CD4-positive, alpha-beta memory T cell (primary cell): ENCODE measurements around the gene IFNA14. TPM values are rescaled to one million over a fixed set of nuclear protein-coding genes. Genes with fewer than 3 reads are reported as not detected.
A peak's percentile ranks its signal among the peaks of the same experiment; 100 is the strongest.
"Not testable (repeated sequence)": the region's sequence is repeated elsewhere in the genome, so short reads cannot be mapped to it uniquely, and the experiment has no call there.

Source experiments
- CTCF ChIA-PET: fragments of 350-600 bp; sonication (Branson Sonifier 250); formaldehyde crosslinking; loops from one replicate; lab custom pipeline; 2021; ENCODE audit warnings: inconsistent platforms; ENCODE audit not compliant: partially characterized antibody; lab: Charles Lee
- POLR2A ChIA-PET: fragments of 350-600 bp; sonication (Branson Sonifier 250); formaldehyde crosslinking; loops from one replicate; lab custom pipeline; 2021; ENCODE audit not compliant: partially characterized antibody; lab: Charles Lee
- DNase-seq, 5 donors: peaks; one replicate each; pipeline versions ENCODE4 v3.0.0 to v3.0.0-alpha.2; 2020 to 2022; ENCODE audit warnings: mixed read lengths in 1 of 5
- H3K27ac ChIP-seq: one replicate; pipeline ENCODE4 v1.7.0; 2013; ENCODE audit warnings: low read depth, low read length
- H3K27me3 ChIP-seq: 2 replicates; pipeline ENCODE4 v1.7.0; 2013; ENCODE audit warnings: mild to moderate bottlenecking, low read length, moderate library complexity; ENCODE audit not compliant: insufficient read depth
- H3K36me3 ChIP-seq: 2 replicates; pipeline ENCODE4 v1.7.0; 2013; ENCODE audit warnings: mild to moderate bottlenecking, low read length, moderate library complexity; ENCODE audit not compliant: insufficient read depth
- H3K4me1 ChIP-seq: 2 replicates; pipeline ENCODE4 v1.7.0; 2013; ENCODE audit warnings: mild to moderate bottlenecking, low read length, moderate library complexity; ENCODE audit not compliant: insufficient read depth
- H3K4me3 ChIP-seq, 2 donors: one replicate each; pipeline ENCODE4 v1.7.0; 2013; ENCODE audit warnings: low read length in 2 of 2, mild to moderate bottlenecking in 1 of 2
- H3K9me3 ChIP-seq, 2 donors: one replicate each; pipeline ENCODE4 v1.7.0; 2013; ENCODE audit warnings: low read length in 2 of 2, control low read depth in 1 of 2; ENCODE audit not compliant: control insufficient read depth in 1 of 2
- H3K27ac Mint-ChIP-seq, 7 donors: one replicate each; pipeline ENCODE4 v1.8.0; 2020 to 2021; ENCODE audit warnings: mixed read lengths in 7 of 7, mild to moderate bottlenecking in 6 of 7, inconsistent platforms in 3 of 7, moderate library complexity in 3 of 7
- H3K27me3 Mint-ChIP-seq, 2 donors: one replicate each; pipeline ENCODE4 v1.8.0; 2020 to 2021; ENCODE audit warnings: mixed read lengths in 2 of 2
- H3K36me3 Mint-ChIP-seq, 2 donors: one replicate each; pipeline ENCODE4 v1.8.0; 2020 to 2021; ENCODE audit warnings: mixed read lengths in 2 of 2, inconsistent platforms in 1 of 2, mild to moderate bottlenecking in 1 of 2
- H3K4me1 Mint-ChIP-seq, 4 donors: one replicate each; pipeline ENCODE4 v1.8.0; 2020 to 2021; ENCODE audit warnings: mixed read lengths in 4 of 4, mild to moderate bottlenecking in 1 of 4
- H3K4me3 Mint-ChIP-seq, 8 donors: one replicate each; pipeline ENCODE4 v1.8.0; 2020 to 2021; ENCODE audit warnings: mixed read lengths in 8 of 8, mild to moderate bottlenecking in 7 of 8, moderate library complexity in 6 of 8, inconsistent platforms in 3 of 8
- H3K9me3 Mint-ChIP-seq, 8 donors: one replicate each; pipeline ENCODE4 v1.8.0; 2020 to 2021; ENCODE audit warnings: mixed read lengths in 8 of 8, mild to moderate bottlenecking in 5 of 8, inconsistent platforms in 3 of 8, moderate library complexity in 1 of 8
- intact Hi-C: fragments of 100-400 bp; cut with micrococcal nuclease; formaldehyde crosslinking; loops from one replicate; pipeline ENCODE4 v1.15.1; 2023
- polyA plus RNA-seq, 2 donors: library from polyadenylated mRNA; unstranded; fragments of 300-500 nt; fragmentation: Illumina TruSeq; gene quantifications; one replicate each; pipeline ENCODE4 v1.2.3, GENCODE V29; 2021
- total RNA-seq, 2 experiments: library from RNA; stranded (reverse); gene quantifications; one replicate each; pipeline ENCODE4 v1.2.3, GENCODE V29; 2021

Gene IFNA14
- total and polyA plus RNA-seq, 4 experiments from 2014 or later = not detected

- Histone ChIP-seq H3K27me3 (no peaks in the 10 kb centered on the region), H3K27ac (no peak overlapping the region), H3K4me1 (no peaks in the 10 kb centered on the region), H3K9me3 (no peaks in the 10 kb centered on the region), H3K36me3 (no peaks in the 10 kb centered on the region), H3K4me3 (no peak overlapping the region)
- Mint-ChIP-seq H3K27me3 (peaks cover 5 to 15% of the 10 kb centered on the region in 2 donors), H3K4me3 (no peak overlapping the region), H3K36me3 (no peaks in the 10 kb centered on the region), H3K9me3 (peaks cover 0 to 4% (median 0%) of the 10 kb centered on the region in 8 donors), H3K27ac (no peak overlapping the region), H3K4me1 (no peaks in the 10 kb centered on the region)
- CTCF ChIA-PET = no interaction called here
- POLR2A ChIA-PET = no interaction called here
- DNase-seq = no peak
- intact Hi-C loops = no loop called here
These were observed 5.0 kb upstream of the IFNA14 start for GRCh38 chr9:21244836-21245235.

GRCh38 chr9:21236360-21236714, 3.5 kb downstream of the IFNA14 start:
- H3K9me3 Mint-ChIP-seq, H3K27me3 ChIP-seq, H3K4me3 ChIP-seq, H3K27ac ChIP-seq, POLR2A ChIA-PET, H3K9me3 ChIP-seq, H3K36me3 Mint-ChIP-seq, DNase-seq, H3K4me1 ChIP-seq, H3K36me3 ChIP-seq, H3K27me3 Mint-ChIP-seq: not testable (repeated sequence)
- intact Hi-C loops = loop anchor here (5.0 to 10.0 kb wide), 5 partner anchors 82 to 1216 kb away; no protein-coding TSS in a partner anchor
- peaks cover 4 to 12% (median 7%) of the 10 kb centered on the region in 4 donors for H3K4me1 Mint-ChIP-seq
- CTCF ChIA-PET = interaction anchor here (0.6 to 3.7 kb wide), 23 partner anchors 13 to 545 kb away, joined by 3 to 21 read pairs (median 4); partner anchors contain the start of gene IFNW1
- peak overlapping the region in 5 of 8 donors; percentile 57 to 78 (median 66) for H3K4me3 Mint-ChIP-seq
- H3K27ac Mint-ChIP-seq = peak overlapping the region in 1 of 7 donors; percentile 75

GRCh38 chr9:21235468-21236359, 4.1 kb downstream of the IFNA14 start:
- Mint-ChIP-seq H3K27ac (peak overlapping the region in 2 of 7 donors; percentile 6 to 75), H3K4me3 (peak overlapping the region in 7 of 8 donors; percentile 17 to 78 (median 57)), H3K4me1 (peaks cover 4 to 12% (median 7%) of the 10 kb centered on the region in 4 donors)
- not testable (repeated sequence) for H3K36me3 ChIP-seq, H3K9me3 Mint-ChIP-seq, H3K4me1 ChIP-seq, H3K27ac ChIP-seq, H3K27me3 Mint-ChIP-seq, H3K9me3 ChIP-seq, H3K4me3 ChIP-seq, H3K36me3 Mint-ChIP-seq, H3K27me3 ChIP-seq
- ChIA-PET CTCF (interaction anchor here (0.6 to 3.7 kb wide), 27 partner anchors 14 to 881 kb away, joined by 3 to 21 read pairs (median 4); partner anchors contain the start of gene IFNW1), POLR2A (interaction anchor here (0.7 kb wide), 1 partner anchor 160 kb away, joined by 3 read pairs; no protein-coding TSS in a partner anchor)
- intact Hi-C loops = loop anchor here (1.0 to 10.0 kb wide), 6 partner anchors 81 to 1217 kb away; no protein-coding TSS in a partner anchor
- peak in 4 of 5 donors; percentile 31 to 41 (median 37) for DNase-seq

GRCh38 chr9:21234153-21234687, 5.6 kb downstream of the IFNA14 start:
- ChIA-PET POLR2A (no interaction called here), CTCF (interaction anchor here (1.2 to 3.7 kb wide), 8 partner anchors 15 to 161 kb away, joined by 3 to 21 read pairs (median 8); no protein-coding TSS in a partner anchor)
- Mint-ChIP-seq H3K27ac (peak overlapping the region in 1 of 7 donors; percentile 11), H3K4me1 (peaks cover 4 to 12% (median 7%) of the 10 kb centered on the region in 4 donors), H3K27me3 (peaks cover 2 to 4% of the 10 kb centered on the region in 2 donors), H3K9me3 (no peaks in the 10 kb centered on the region), H3K4me3 (no peak overlapping the region), H3K36me3 (no peaks in the 10 kb centered on the region)
- Histone ChIP-seq H3K4me3 (no peak overlapping the region), H3K9me3 (no peaks in the 10 kb centered on the region), H3K27me3 (no peaks in the 10 kb centered on the region), H3K4me1 (peaks cover 5% of the 10 kb centered on the region), H3K27ac (no peak overlapping the region), H3K36me3 (no peaks in the 10 kb centered on the region)
- no peak for DNase-seq
- intact Hi-C loops = loop anchor here (10.0 kb wide), 2 partner anchors 79 to 471 kb away; no protein-coding TSS in a partner anchor

- Mint-ChIP-seq H3K36me3 (no peaks in the 10 kb centered on the region), H3K27me3 (peaks cover 2 to 4% of the 10 kb centered on the region in 2 donors), H3K4me3 (no peak overlapping the region), H3K4me1 (peaks cover 4 to 12% (median 7%) of the 10 kb centered on the region in 4 donors), H3K9me3 (no peaks in the 10 kb centered on the region), H3K27ac (peak overlapping the region in 1 of 7 donors; percentile 19)
- intact Hi-C loops = loop anchor here (10.0 kb wide), 2 partner anchors 78 to 472 kb away; no protein-coding TSS in a partner anchor
- Histone ChIP-seq H3K4me3 (no peak overlapping the region), H3K4me1 (peaks cover 5% of the 10 kb centered on the region), H3K9me3 (no peaks in the 10 kb centered on the region), H3K27ac (no peak overlapping the region), H3K36me3 (no peaks in the 10 kb centered on the region), H3K27me3 (no peaks in the 10 kb centered on the region)
- DNase-seq = no peak
- CTCF ChIA-PET = interaction anchor here (1.0 to 1.1 kb wide), 2 partner anchors 51 to 79 kb away, joined by 4 read pairs; no protein-coding TSS in a partner anchor
- POLR2A ChIA-PET = no interaction called here
These were observed 6.5 kb downstream of the IFNA14 start for GRCh38 chr9:21233258-21233657.

- DNase-seq = no peak
- H3K4me1 ChIP-seq = no peaks in the 10 kb centered on the region
- intact Hi-C loops = no loop called here
- Mint-ChIP-seq H3K4me1 (no peaks in the 10 kb centered on the region), H3K36me3 (no peaks in the 10 kb centered on the region), H3K27me3 (peaks cover 0 to 10% of the 10 kb centered on the region in 2 donors), H3K4me3 (no peak within 1 kb of the TSS), H3K9me3 (no peaks in the 10 kb centered on the region), H3K27ac (peak within 1 kb of the TSS in 1 of 7 donors; percentile 6)
- no peaks in the 10 kb centered on the region for H3K9me3 ChIP-seq
- ChIA-PET CTCF (no interaction called here), POLR2A (no interaction called here)
- H3K27ac ChIP-seq = no peak within 1 kb of the TSS
- no peak within 1 kb of the TSS for H3K4me3 ChIP-seq
- H3K36me3 ChIP-seq = no peaks in the 10 kb centered on the region
- H3K27me3 ChIP-seq = no peaks in the 10 kb centered on the region
These were observed 11.7 kb downstream of the IFNA14 start, which contains the start of gene IFNA17 for GRCh38 chr9:21228122-21228521. Gene IFNA17 (minus strand): TSS chr9:21228222. CDS start chr9:21228173, 49 bp downstream.

GRCh38 chr9:21217211-21217610, 22.6 kb downstream of the IFNA14 start, which contains the start of gene IFNA16:
Gene IFNA16 (minus strand): TSS chr9:21217311. CDS start chr9:21217305, 6 bp downstream.
- POLR2A ChIA-PET, H3K9me3 Mint-ChIP-seq, H3K4me1 ChIP-seq, CTCF ChIA-PET, H3K4me3 Mint-ChIP-seq, H3K27me3 ChIP-seq, H3K36me3 ChIP-seq, H3K27ac Mint-ChIP-seq, H3K36me3 Mint-ChIP-seq, DNase-seq, H3K4me3 ChIP-seq, H3K27ac ChIP-seq, H3K9me3 ChIP-seq, H3K4me1 Mint-ChIP-seq: not testable (repeated sequence)
- peaks cover 14 to 26% of the 10 kb centered on the region in 2 donors for H3K27me3 Mint-ChIP-seq
- intact Hi-C loops = loop anchor here (10.0 kb wide), 1 partner anchor 248 kb away; no protein-coding TSS in a partner anchor
